SK-N-MC (cell line): Measurements from ENCODE around the gene U2AF2.

Source experiments
- EZH2 ChIP-seq: fragments of 200-600 bp; sonication (generic); IDR thresholded peaks from one replicate; pipeline ENCODE4 v1.6.1; 2017; ENCODE audit warnings: antibody characterized with exemption
- POLR2AphosphoS5 ChIP-seq: IDR thresholded peaks from 2 replicates; pipeline ENCODE4 v1.6.1; 2012; ENCODE audit warnings: mild to moderate bottlenecking, low read depth, low read length, borderline replicate concordance

- TF ChIP-seq EZH2 (no peak), POLR2AphosphoS5 (no peak)
Measured at GRCh38 chr19:55671054-55671378, 16.2 kb downstream of the U2AF2 start.
